ENCODE results near the gene ZMYND8.
"Not testable (repeated sequence)": the region's sequence is repeated elsewhere in the genome, so short reads cannot be mapped to it uniquely, and the experiment has no call there.

Gene ZMYND8

GRCh38 chr20:47250360-47250759 lies 106.1 kb downstream of the ZMYND8 start:
- TF ChIP-seq CTCF (IDR thresholded peaks at IDR 0.05; ENCODE audit: borderline replicate concordance, control extremely low read depth, extremely low read depth, insufficient read depth, missing control alignments), result no peak
- in situ Hi-C loops (cut with MboI; ENCODE audit: low sequenced_read_pairs, unreplicated experiment), result no loop called here
- no peak for DNase-seq (ENCODE audit: low spot score)

GRCh38 chr20:47249913-47250312 lies 106.6 kb downstream of the ZMYND8 start:
- in situ Hi-C loops (cut with MboI; ENCODE audit: low sequenced_read_pairs, unreplicated experiment), result no loop called here
- no peak for DNase-seq (ENCODE audit: low spot score)
- no peak for TF ChIP-seq CTCF (IDR thresholded peaks at IDR 0.05; ENCODE audit: borderline replicate concordance, control extremely low read depth, extremely low read depth, insufficient read depth, missing control alignments)

GRCh38 chr20:47248448-47248966 lies 108.0 kb downstream of the ZMYND8 start:
- DNase-seq (ENCODE audit: low spot score), result no peak
- in situ Hi-C loops (cut with MboI; ENCODE audit: low sequenced_read_pairs, unreplicated experiment), result no loop called here
- no peak for TF ChIP-seq CTCF (IDR thresholded peaks at IDR 0.05; ENCODE audit: borderline replicate concordance, control extremely low read depth, extremely low read depth, insufficient read depth, missing control alignments)

- in situ Hi-C loops (cut with MboI; ENCODE audit: low sequenced_read_pairs, unreplicated experiment), result no loop called here
- TF ChIP-seq CTCF (IDR thresholded peaks at IDR 0.05; ENCODE audit: borderline replicate concordance, control extremely low read depth, extremely low read depth, insufficient read depth, missing control alignments), result no peak
- DNase-seq (ENCODE audit: low spot score), result no peak
Measured at GRCh38 chr20:47247972-47248371, 108.5 kb downstream of the ZMYND8 start.

GRCh38 chr20:47246061-47246777 lies 110.3 kb downstream of the ZMYND8 start:
- in situ Hi-C loops (cut with MboI; ENCODE audit: low sequenced_read_pairs, unreplicated experiment), result no loop called here
- no peak for TF ChIP-seq CTCF (IDR thresholded peaks at IDR 0.05; ENCODE audit: borderline replicate concordance, control extremely low read depth, extremely low read depth, insufficient read depth, missing control alignments)
- DNase-seq (ENCODE audit: low spot score), result no peak

- DNase-seq (ENCODE audit: low spot score); in situ Hi-C loops (cut with MboI; ENCODE audit: low sequenced_read_pairs, unreplicated experiment): not testable (repeated sequence)
Measured at GRCh38 chr20:47245166-47245565, 111.3 kb downstream of the ZMYND8 start.

- DNase-seq (ENCODE audit: low spot score), result no peak
- in situ Hi-C loops (cut with MboI; ENCODE audit: low sequenced_read_pairs, unreplicated experiment), result no loop called here
- no peak for TF ChIP-seq CTCF (IDR thresholded peaks at IDR 0.05; ENCODE audit: borderline replicate concordance, control extremely low read depth, extremely low read depth, insufficient read depth, missing control alignments)
Measured at GRCh38 chr20:47244451-47244850, 112.0 kb downstream of the ZMYND8 start.

Data from GM13976 (cell line).